ENCODE measurements around the gene AGPAT3.
"Not testable (repeated sequence)": the region's sequence is repeated elsewhere in the genome, so short reads cannot be mapped to it uniquely, and the experiment has no call there.

DNA sequence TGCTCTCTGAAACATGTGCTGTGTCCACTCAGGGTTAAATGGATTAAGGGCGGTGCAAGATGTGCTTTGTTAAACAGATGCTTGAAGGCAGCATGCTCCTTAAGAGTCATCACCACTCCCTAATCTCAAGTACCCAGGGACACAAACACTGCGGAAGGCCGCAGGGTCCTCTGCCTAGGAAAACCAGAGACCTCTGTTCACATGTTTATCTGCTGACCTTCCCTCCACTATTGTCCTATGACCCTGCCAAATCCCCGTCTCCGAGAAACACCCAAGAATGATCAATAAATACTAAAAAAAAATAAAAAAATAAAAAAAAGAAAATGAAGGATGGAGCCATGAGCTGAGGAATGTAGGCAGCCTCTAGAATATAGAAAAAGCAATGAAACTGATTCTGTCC lies 42.3 kb upstream of the AGPAT3 start:
- TF ChIP-seq, protein P1, sequence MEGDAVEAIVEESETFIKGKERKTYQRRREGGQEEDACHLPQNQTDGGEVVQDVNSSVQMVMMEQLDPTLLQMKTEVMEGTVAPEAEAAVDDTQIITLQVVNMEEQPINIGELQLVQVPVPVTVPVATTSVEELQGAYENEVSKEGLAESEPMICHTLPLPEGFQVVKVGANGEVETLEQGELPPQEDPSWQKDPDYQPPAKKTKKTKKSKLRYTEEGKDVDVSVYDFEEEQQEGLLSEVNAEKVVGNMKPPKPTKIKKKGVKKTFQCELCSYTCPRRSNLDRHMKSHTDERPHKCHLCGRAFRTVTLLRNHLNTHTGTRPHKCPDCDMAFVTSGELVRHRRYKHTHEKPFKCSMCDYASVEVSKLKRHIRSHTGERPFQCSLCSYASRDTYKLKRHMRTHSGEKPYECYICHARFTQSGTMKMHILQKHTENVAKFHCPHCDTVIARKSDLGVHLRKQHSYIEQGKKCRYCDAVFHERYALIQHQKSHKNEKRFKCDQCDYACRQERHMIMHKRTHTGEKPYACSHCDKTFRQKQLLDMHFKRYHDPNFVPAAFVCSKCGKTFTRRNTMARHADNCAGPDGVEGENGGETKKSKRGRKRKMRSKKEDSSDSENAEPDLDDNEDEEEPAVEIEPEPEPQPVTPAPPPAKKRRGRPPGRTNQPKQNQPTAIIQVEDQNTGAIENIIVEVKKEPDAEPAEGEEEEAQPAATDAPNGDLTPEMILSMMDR (IDR thresholded peaks at IDR 0.05): not testable (repeated sequence)
- not testable (repeated sequence) for TF ChIP-seq EP300, POLR2A (IDR thresholded peaks at IDR 0.05)

All from suprapubic skin (tissue), 3 donors.